Muscle of back (tissue), 11 donors: ENCODE data around the gene MARCO. TPM values are rescaled to one million over a fixed set of nuclear protein-coding genes. Genes with fewer than 3 reads are reported as not detected.
"Not testable (repeated sequence)": the region's sequence is repeated elsewhere in the genome, so short reads cannot be mapped to it uniquely, and the experiment has no call there.

Experiments
- DNase-seq, 3 donors: peaks; one replicate each; pipeline versions ENCODE4 v3.0.0 to v3.0.0-alpha.2; 2013
- polyA plus RNA-seq, 10 donors: library from polyadenylated mRNA; unstranded; fragments of 120-200 nt; gene quantifications; one replicate each; pipeline ENCODE4 v1.2.1, GENCODE V29; 2013; ENCODE audit not compliant: insufficient read length in 10 of 10

Gene MARCO
- polyA plus RNA-seq, 10 donors: 0.83 to 2.7 (median 2.1) TPM

DNA sequence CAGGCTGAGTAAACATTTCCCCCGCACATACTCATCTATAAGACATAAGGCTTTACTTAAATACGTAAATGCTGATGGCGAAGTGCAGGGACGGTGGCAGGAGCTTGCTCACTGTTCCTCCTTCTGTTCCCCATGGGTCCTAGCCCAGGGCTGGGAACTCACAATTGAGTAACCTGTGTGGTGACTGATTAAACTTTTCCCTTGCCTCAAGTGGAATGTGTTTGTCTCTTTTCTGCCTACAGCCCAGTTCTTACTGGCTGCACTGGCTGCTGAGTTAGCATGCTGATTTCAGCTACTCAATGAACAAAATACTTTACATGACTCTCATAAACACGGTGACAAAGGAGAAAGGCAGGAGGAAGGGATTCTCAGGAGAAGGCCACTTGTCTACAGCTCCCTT, 87.3 kb downstream of the MARCO start:
- DNase-seq: no peak

DNA sequence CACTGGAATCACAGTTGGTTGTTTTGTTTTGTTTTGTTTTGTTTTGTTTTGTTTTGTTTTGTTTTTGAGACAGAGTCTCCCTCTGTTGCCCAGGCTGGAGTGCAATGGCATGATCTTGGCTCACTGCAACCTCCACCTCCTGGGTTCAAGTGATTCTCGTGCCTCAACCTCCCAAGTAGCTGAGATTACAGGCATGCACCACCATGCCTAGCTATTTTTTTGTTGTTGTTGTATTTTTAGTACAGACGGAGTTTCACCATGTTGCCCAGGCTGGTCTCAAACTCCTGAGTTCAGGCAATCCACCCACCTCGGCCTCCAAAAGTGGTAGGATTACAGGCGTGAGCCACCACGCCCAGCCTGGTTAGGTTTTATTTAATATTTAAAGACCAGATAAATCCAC, 95.9 kb downstream of the MARCO start:
- DNase-seq: not testable (repeated sequence)

DNA sequence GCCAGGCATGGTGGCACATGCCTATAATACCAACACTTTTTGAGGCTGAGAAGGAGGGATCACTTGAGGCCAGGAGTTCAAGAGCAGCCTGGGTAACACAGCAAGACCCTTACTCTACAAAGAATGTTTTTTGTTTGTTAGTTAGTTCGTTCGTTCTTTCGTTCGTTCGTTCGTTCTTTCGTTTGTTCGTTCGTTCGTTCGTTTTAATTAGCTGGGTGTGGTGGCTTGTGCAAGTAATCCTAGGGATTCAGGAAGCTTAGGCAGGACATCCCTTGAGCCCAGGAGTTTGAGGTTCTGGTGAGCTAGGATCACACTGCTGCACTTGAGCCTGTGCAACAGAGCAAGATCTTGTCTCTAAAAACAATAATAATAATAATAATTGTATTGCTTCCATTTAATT, 98.7 kb downstream of the MARCO start:
- DNase-seq: no peak

Other genes starting within 250 kb of the MARCO start
- gene EN1, start 94.5 kb upstream of the MARCO start, polyA plus RNA-seq: 10 to 100 TPM in 1 of 10 donors, 1 to 10 TPM in 9; 4.8 to 10.1 (median 7.3) TPM
- gene C1QL2, start 216.6 kb downstream of the MARCO start, polyA plus RNA-seq: not detected